Body of pancreas (tissue), 4 donors: ENCODE data around the gene RTBDN.

Experiments used
- CTCF ChIP-seq, 7 experiments: fragments of 450-650 bp in 4 of 7; fragments of 200-600 bp in 3 of 7; sonication (generic) in 3 of 7; IDR thresholded peaks; one replicate each; pipeline ENCODE4 v1.5.1; 2016 to 2019; ENCODE audit warnings: antibody characterized with exemption in 7 of 7
- POLR2A ChIP-seq, 3 donors: fragments of 450-650 bp; IDR thresholded peaks; one replicate each; pipeline ENCODE4 v1.6.1; 2016; ENCODE audit warnings: antibody characterized with exemption in 3 of 3, mild to moderate bottlenecking in 2 of 3

- no peak for TF ChIP-seq POLR2A (IDR thresholded peaks at IDR 0.05)
- no peak for TF ChIP-seq CTCF (IDR thresholded peaks at IDR 0.05)
These were observed 9.8 kb upstream of the RTBDN start for GRCh38 chr19:12843999-12844732.
